SJCRH30 (cell line): Measurements from ENCODE around the gene BBS7. TPM values are rescaled to one million over a fixed set of nuclear protein-coding genes. Genes with fewer than 3 reads are reported as not detected.

Experiments used
- DNase-seq, 2 experiments: peaks; one replicate each; pipeline ENCODE4 v3.0.0-alpha.2; 2015 to 2020
- H3K27ac ChIP-seq: fragments of 250-450 bp; sonication (Bioruptor Pico); 2 replicates; pipeline ENCODE4 v1.5.1; 2020; ENCODE audit warnings: mild to moderate bottlenecking, moderate library complexity
- H3K27me3 ChIP-seq: fragments of 250-450 bp; sonication (Bioruptor Pico); 2 replicates; pipeline ENCODE4 v1.5.1; 2020; ENCODE audit warnings: mild to moderate bottlenecking, moderate library complexity
- H3K36me3 ChIP-seq: fragments of 250-450 bp; sonication (Bioruptor Pico); 2 replicates; pipeline ENCODE4 v1.5.1; 2020; ENCODE audit warnings: mild to moderate bottlenecking, moderate library complexity
- H3K4me1 ChIP-seq: fragments of 250-450 bp; sonication (Bioruptor Pico); 2 replicates; pipeline ENCODE4 v1.5.1; 2020; ENCODE audit warnings: mild to moderate bottlenecking, moderate library complexity
- H3K4me3 ChIP-seq: fragments of 250-450 bp; sonication (Bioruptor Pico); 2 replicates; pipeline ENCODE4 v1.5.1; 2020; ENCODE audit warnings: mild to moderate bottlenecking, moderate library complexity
- H3K9me3 ChIP-seq: fragments of 250-450 bp; sonication (Bioruptor Pico); replicated peaks from 2 replicates; pipeline ENCODE4 v1.5.1; 2020; ENCODE audit warnings: mild to moderate bottlenecking, moderate library complexity
- total RNA-seq: library from RNA; depleted of rRNA; stranded (reverse); fragments of >200 nt; shearing (Covaris generic); gene quantifications from 2 replicates; pipeline ENCODE4 v1.2.3, GENCODE V29; 2014

The BBS7 gene
- total RNA-seq, 1 experiment from 2014 or later, result 22.3 TPM

GRCh38 chr4:121790976-121791375, 79.3 kb downstream of the BBS7 start:
- no peaks in the 10 kb centered on the region for H3K9me3 ChIP-seq
- no peak overlapping the region for H3K4me3 ChIP-seq
- H3K4me1 ChIP-seq, result peaks cover 26% of the 10 kb centered on the region
- H3K27ac ChIP-seq, result no peak overlapping the region
- no peaks in the 10 kb centered on the region for H3K27me3 ChIP-seq
- DNase-seq, result no peak
- H3K36me3 ChIP-seq, result no peaks in the 10 kb centered on the region

GRCh38 chr4:121789960-121790829, 80.1 kb downstream of the BBS7 start:
- H3K9me3 ChIP-seq, result no peaks in the 10 kb centered on the region
- no peak overlapping the region for H3K4me3 ChIP-seq
- H3K27me3 ChIP-seq, result no peaks in the 10 kb centered on the region
- no peaks in the 10 kb centered on the region for H3K36me3 ChIP-seq
- H3K4me1 ChIP-seq, result peaks cover 26% of the 10 kb centered on the region
- peak overlapping the region; percentile 27; the same call in 1 of the 2 replicates for H3K27ac ChIP-seq
- DNase-seq, result no peak

- no peak overlapping the region; the same call in 1 of the 2 replicates for H3K27ac ChIP-seq
- peaks cover 31% of the 10 kb centered on the region for H3K4me1 ChIP-seq
- DNase-seq, result no peak
Observed at GRCh38 chr4:121789455-121789854, 80.8 kb downstream of the BBS7 start.

GRCh38 chr4:121788896-121789295, 81.4 kb downstream of the BBS7 start:
- Histone ChIP-seq H3K4me1 (peaks cover 32% of the 10 kb centered on the region), H3K27me3 (no peaks in the 10 kb centered on the region), H3K36me3 (no peaks in the 10 kb centered on the region), H3K4me3 (no peak overlapping the region), H3K9me3 (no peaks in the 10 kb centered on the region), H3K27ac (no peak overlapping the region)
- DNase-seq, result no peak

More at GRCh38 chr4:121789455-121789854, 80.8 kb downstream of the BBS7 start:
- Histone ChIP-seq H3K27me3 (no peaks in the 10 kb centered on the region), H3K4me3 (no peak overlapping the region), H3K9me3 (no peaks in the 10 kb centered on the region), H3K36me3 (no peaks in the 10 kb centered on the region)

GRCh38 chr4:121786221-121786620, 84.1 kb downstream of the BBS7 start:
- Histone ChIP-seq H3K4me1 (peaks cover 32% of the 10 kb centered on the region), H3K27ac (no peak overlapping the region; the same call in 1 of the 2 replicates)
- DNase-seq, result no peak

GRCh38 chr4:121785479-121785878, 84.8 kb downstream of the BBS7 start:
- DNase-seq, result peak; percentile 49 to 51

More at GRCh38 chr4:121786221-121786620, 84.1 kb downstream of the BBS7 start:
- no peaks in the 10 kb centered on the region for H3K9me3 ChIP-seq
- H3K36me3 ChIP-seq, result no peaks in the 10 kb centered on the region
- no peaks in the 10 kb centered on the region for H3K27me3 ChIP-seq
- no peak overlapping the region for H3K4me3 ChIP-seq

GRCh38 chr4:121784975-121785374, 85.3 kb downstream of the BBS7 start:
- DNase-seq, result peak; percentile 51 to 58
- Histone ChIP-seq H3K4me3 (no peak overlapping the region), H3K36me3 (no peaks in the 10 kb centered on the region)

More at GRCh38 chr4:121785479-121785878, 84.8 kb downstream of the BBS7 start:
- no peaks in the 10 kb centered on the region for H3K27me3 ChIP-seq
- H3K36me3 ChIP-seq, result no peaks in the 10 kb centered on the region
- peaks cover 29% of the 10 kb centered on the region for H3K4me1 ChIP-seq
- H3K9me3 ChIP-seq, result no peaks in the 10 kb centered on the region
- peak overlapping the region; percentile 71 for H3K27ac ChIP-seq
- no peak overlapping the region for H3K4me3 ChIP-seq

GRCh38 chr4:121784401-121784800, 85.9 kb downstream of the BBS7 start:
- no peak overlapping the region for H3K4me3 ChIP-seq
- no peaks in the 10 kb centered on the region for H3K9me3 ChIP-seq
- no peaks in the 10 kb centered on the region for H3K36me3 ChIP-seq
- no peaks in the 10 kb centered on the region for H3K27me3 ChIP-seq
- peaks cover 27% of the 10 kb centered on the region for H3K4me1 ChIP-seq
- DNase-seq, result no peak
- H3K27ac ChIP-seq, result peak overlapping the region; percentile 71

More at GRCh38 chr4:121784975-121785374, 85.3 kb downstream of the BBS7 start:
- no peaks in the 10 kb centered on the region for H3K9me3 ChIP-seq
- H3K4me1 ChIP-seq, result peaks cover 25% of the 10 kb centered on the region
- no peaks in the 10 kb centered on the region for H3K27me3 ChIP-seq
- peak overlapping the region; percentile 71 for H3K27ac ChIP-seq

- no peak for DNase-seq
- Histone ChIP-seq H3K4me1 (peaks cover 37% of the 10 kb centered on the region), H3K9me3 (no peaks in the 10 kb centered on the region), H3K4me3 (no peak overlapping the region), H3K27me3 (no peaks in the 10 kb centered on the region), H3K36me3 (no peaks in the 10 kb centered on the region), H3K27ac (no peak overlapping the region)
Observed at GRCh38 chr4:121783210-121783609, 87.1 kb downstream of the BBS7 start.

- H3K27ac ChIP-seq, result peak overlapping the region; percentile 52
- H3K36me3 ChIP-seq, result no peaks in the 10 kb centered on the region
- peak overlapping the region; percentile 11 for H3K4me3 ChIP-seq
- no peaks in the 10 kb centered on the region for H3K9me3 ChIP-seq
- H3K4me1 ChIP-seq, result peaks cover 30% of the 10 kb centered on the region
- peak; percentile 37 to 55 for DNase-seq
- H3K27me3 ChIP-seq, result no peaks in the 10 kb centered on the region
Observed at GRCh38 chr4:121778991-121779628, 91.2 kb downstream of the BBS7 start.

- Histone ChIP-seq H3K9me3 (no peaks in the 10 kb centered on the region), H3K27me3 (no peaks in the 10 kb centered on the region), H3K27ac (peak overlapping the region; percentile 10), H3K4me3 (peak overlapping the region; percentile 13), H3K4me1 (peaks cover 30% of the 10 kb centered on the region), H3K36me3 (no peaks in the 10 kb centered on the region)
- DNase-seq, result peak; percentile 25 to 45
Observed at GRCh38 chr4:121777625-121778024, 92.6 kb downstream of the BBS7 start.

GRCh38 chr4:121776610-121777401, 93.5 kb downstream of the BBS7 start:
- no peak for DNase-seq
- Histone ChIP-seq H3K4me3 (no peak overlapping the region), H3K9me3 (no peaks in the 10 kb centered on the region), H3K36me3 (no peaks in the 10 kb centered on the region), H3K4me1 (peaks cover 30% of the 10 kb centered on the region), H3K27ac (no peak overlapping the region), H3K27me3 (no peaks in the 10 kb centered on the region)
